ENCODE measurements around the gene TMEM132D. TPM values are rescaled to one million over a fixed set of nuclear protein-coding genes. Genes with fewer than 3 reads are reported as not detected.
A peak's percentile ranks its signal among the peaks of the same experiment; 100 is the strongest.

Gene TMEM132D
- total RNA-seq, 2 donors from 2014 or later, result 4.4 to 14.2 TPM

GRCh38 chr12:129790331-129790730 lies 113.5 kb downstream of the TMEM132D start:
- H3K9me3 Mint-ChIP-seq, result peaks cover 15% of the 10 kb centered on the region
- WGBS, 2 experiments (ENCODE audit: insufficient coverage in 1 of 2, insufficient read length in 1 of 2), result 60 to 77% methylated on average over 1 to 6 of the region's 6 CpGs
- peaks cover 10% of the 10 kb centered on the region for H3K9me3 ChIP-seq (ENCODE audit: control insufficient read depth, low read length)

GRCh38 chr12:129789921-129790320 lies 113.9 kb downstream of the TMEM132D start:
- no peak overlapping the region for H3K9ac ChIP-seq (ENCODE audit: extremely low read depth, low read length, poor library complexity, severe bottlenecking)
- TF ChIP-seq CTCF (conservative IDR thresholded peaks at IDR 0.05), result no peak
- H3K27ac Mint-ChIP-seq, result no peak overlapping the region
- no peak overlapping the region for H3K4me3 Mint-ChIP-seq
- no peak overlapping the region for H3K4me3 ChIP-seq (ENCODE audit: low read length)
- H3K27me3 ChIP-seq (ENCODE audit: control insufficient read depth, insufficient read depth, low read length, poor library complexity, severe bottlenecking), result no peaks in the 10 kb centered on the region
- peaks cover 18% of the 10 kb centered on the region for H3K4me1 Mint-ChIP-seq
- H3K36me3 Mint-ChIP-seq (ENCODE audit: low read depth), result peaks cover 20% of the 10 kb centered on the region
- 93 to 98% methylated on average over 12 to 14 of the region's 14 CpGs for WGBS, 2 experiments (ENCODE audit: insufficient coverage in 1 of 2, insufficient read length in 1 of 2)
- H3K9me3 ChIP-seq (ENCODE audit: control insufficient read depth, low read length), result peaks cover 10% of the 10 kb centered on the region
- no peak overlapping the region for H3K27ac ChIP-seq (ENCODE audit: low read depth, low read length)
- H3K4me1 ChIP-seq (ENCODE audit: control insufficient read depth, insufficient read depth, low read length), result no peaks in the 10 kb centered on the region
- no peaks in the 10 kb centered on the region for H3K36me3 ChIP-seq (ENCODE audit: control insufficient read depth, insufficient read depth, low read length)
- H3K9me3 Mint-ChIP-seq, result peaks cover 17% of the 10 kb centered on the region
- no peaks in the 10 kb centered on the region for H3K27me3 Mint-ChIP-seq (ENCODE audit: insufficient read depth)
- peak; percentile 45 for DNase-seq

More at GRCh38 chr12:129790331-129790730, 113.5 kb downstream of the TMEM132D start:
- H3K4me3 ChIP-seq (ENCODE audit: low read length), result no peak overlapping the region
- no peaks in the 10 kb centered on the region for H3K36me3 ChIP-seq (ENCODE audit: control insufficient read depth, insufficient read depth, low read length)
- Mint-ChIP-seq H3K36me3 (ENCODE audit: low read depth) (peaks cover 20% of the 10 kb centered on the region), H3K27ac (no peak overlapping the region), H3K4me3 (no peak overlapping the region), H3K4me1 (peaks cover 18% of the 10 kb centered on the region), H3K27me3 (ENCODE audit: insufficient read depth) (no peaks in the 10 kb centered on the region)
- no peaks in the 10 kb centered on the region for H3K4me1 ChIP-seq (ENCODE audit: control insufficient read depth, insufficient read depth, low read length)
- no peak overlapping the region for H3K27ac ChIP-seq (ENCODE audit: low read depth, low read length)
- no peaks in the 10 kb centered on the region for H3K27me3 ChIP-seq (ENCODE audit: control insufficient read depth, insufficient read depth, low read length, poor library complexity, severe bottlenecking)
- no peak overlapping the region for H3K9ac ChIP-seq (ENCODE audit: extremely low read depth, low read length, poor library complexity, severe bottlenecking)
- DNase-seq, result peak; percentile 69
- TF ChIP-seq CTCF (conservative IDR thresholded peaks at IDR 0.05), result no peak

GRCh38 chr12:129788506-129789084 lies 115.2 kb downstream of the TMEM132D start:
- no peaks in the 10 kb centered on the region for H3K27me3 ChIP-seq (ENCODE audit: control insufficient read depth, insufficient read depth, low read length, poor library complexity, severe bottlenecking)
- Mint-ChIP-seq H3K9me3 (peaks cover 17% of the 10 kb centered on the region), H3K27ac (no peak overlapping the region), H3K4me1 (peaks cover 18% of the 10 kb centered on the region), H3K27me3 (ENCODE audit: insufficient read depth) (no peaks in the 10 kb centered on the region), H3K36me3 (ENCODE audit: low read depth) (peaks cover 20% of the 10 kb centered on the region), H3K4me3 (no peak overlapping the region)
- H3K9me3 ChIP-seq (ENCODE audit: control insufficient read depth, low read length), result peaks cover 10% of the 10 kb centered on the region
- no peak for TF ChIP-seq CTCF (conservative IDR thresholded peaks at IDR 0.05)
- H3K4me1 ChIP-seq (ENCODE audit: control insufficient read depth, insufficient read depth, low read length), result no peaks in the 10 kb centered on the region
- 86 to 93% methylated on average over 4 to 9 of the region's 9 CpGs for WGBS, 2 experiments (ENCODE audit: insufficient coverage in 1 of 2, insufficient read length in 1 of 2)
- no peak overlapping the region for H3K9ac ChIP-seq (ENCODE audit: extremely low read depth, low read length, poor library complexity, severe bottlenecking)
- peak; percentile 15 for DNase-seq
- H3K36me3 ChIP-seq (ENCODE audit: control insufficient read depth, insufficient read depth, low read length), result no peaks in the 10 kb centered on the region
- no peak overlapping the region for H3K27ac ChIP-seq (ENCODE audit: low read depth, low read length)
- H3K4me3 ChIP-seq (ENCODE audit: low read length), result no peak overlapping the region
